Mammary epithelial cell (primary cell): ENCODE measurements around the gene MAGOHB.

Experiments used
- EZH2 ChIP-seq: IDR thresholded peaks from 2 replicates; pipeline ENCODE4 v1.6.1; 2012; ENCODE audit warnings: low read length, inconsistent platforms, borderline replicate concordance
- TF ChIP-seq, protein P1 (sequence below), 2 donors: IDR thresholded peaks in 1 of 2; conservative IDR thresholded peaks in 1 of 2; 2 replicates each; pipeline ENCODE4 v1.5.1; 2011 to 2012; ENCODE audit warnings: inconsistent platforms in 2 of 2, low read length in 2 of 2, mild to moderate bottlenecking in 2 of 2, control low read depth in 1 of 2, low read depth in 1 of 2; ENCODE audit not compliant: insufficient read depth in 1 of 2; ENCODE audit errors: extremely low read depth in 1 of 2

DNA sequence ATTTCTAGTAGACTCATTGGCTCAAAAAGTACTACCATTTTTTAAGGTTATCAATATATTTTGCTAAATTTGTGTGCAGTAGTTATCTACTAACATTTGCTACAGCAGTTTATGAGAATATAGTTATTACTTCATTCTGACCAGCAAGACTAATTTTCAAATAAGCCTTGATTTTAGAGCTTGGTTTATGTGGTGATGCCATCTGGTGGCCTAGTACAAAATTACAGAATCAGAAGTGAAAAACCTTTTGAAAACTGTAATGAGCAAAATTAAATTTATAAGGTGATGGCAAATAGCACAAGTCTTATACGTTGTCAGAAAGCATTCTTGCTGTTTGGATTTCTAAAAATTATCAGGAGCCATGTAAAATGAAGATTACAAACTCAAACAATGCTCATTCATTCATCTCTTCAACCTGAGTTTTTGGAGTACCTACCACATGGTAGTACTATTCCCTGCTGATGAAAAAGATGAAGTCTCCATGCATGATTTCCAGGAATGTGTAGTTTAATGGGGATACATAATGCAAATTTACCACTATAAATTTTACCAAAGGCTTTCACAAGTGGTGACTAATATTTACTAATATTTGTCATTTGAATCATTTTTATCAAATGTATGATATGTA lies 51.0 kb downstream of the MAGOHB start:
- TF ChIP-seq, protein P1, sequence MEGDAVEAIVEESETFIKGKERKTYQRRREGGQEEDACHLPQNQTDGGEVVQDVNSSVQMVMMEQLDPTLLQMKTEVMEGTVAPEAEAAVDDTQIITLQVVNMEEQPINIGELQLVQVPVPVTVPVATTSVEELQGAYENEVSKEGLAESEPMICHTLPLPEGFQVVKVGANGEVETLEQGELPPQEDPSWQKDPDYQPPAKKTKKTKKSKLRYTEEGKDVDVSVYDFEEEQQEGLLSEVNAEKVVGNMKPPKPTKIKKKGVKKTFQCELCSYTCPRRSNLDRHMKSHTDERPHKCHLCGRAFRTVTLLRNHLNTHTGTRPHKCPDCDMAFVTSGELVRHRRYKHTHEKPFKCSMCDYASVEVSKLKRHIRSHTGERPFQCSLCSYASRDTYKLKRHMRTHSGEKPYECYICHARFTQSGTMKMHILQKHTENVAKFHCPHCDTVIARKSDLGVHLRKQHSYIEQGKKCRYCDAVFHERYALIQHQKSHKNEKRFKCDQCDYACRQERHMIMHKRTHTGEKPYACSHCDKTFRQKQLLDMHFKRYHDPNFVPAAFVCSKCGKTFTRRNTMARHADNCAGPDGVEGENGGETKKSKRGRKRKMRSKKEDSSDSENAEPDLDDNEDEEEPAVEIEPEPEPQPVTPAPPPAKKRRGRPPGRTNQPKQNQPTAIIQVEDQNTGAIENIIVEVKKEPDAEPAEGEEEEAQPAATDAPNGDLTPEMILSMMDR (conservative IDR thresholded peaks at IDR 0.05 in 1 of 2, IDR thresholded peaks at IDR 0.05 in 1 of 2; ENCODE audit: extremely low read depth in 1 of 2, insufficient read depth in 1 of 2, low read depth in 1 of 2, low read length in 2 of 2) = peak; percentile 64
- TF ChIP-seq EZH2 = no peak
